Motor neuron (in vitro differentiated cells): ENCODE measurements around the gene FMNL2. TPM values are rescaled to one million over a fixed set of nuclear protein-coding genes. Genes with fewer than 3 reads are reported as not detected.
A peak's percentile ranks its signal among the peaks of the same experiment; 100 is the strongest.

Experiments
- ATAC-seq, 8 experiments: fragments of 200-7000 bp; cut with Tn5 transposase; replicated peaks in 6 of 8; 2 replicates each; pipeline ENCODE4 v1.8.0; 2021; ENCODE audit warnings: mild to moderate bottlenecking in 8 of 8, moderate library complexity in 8 of 8
- H3K27ac ChIP-seq, 2 donors: fragments of 250-450 bp; sonication (Bioruptor Pico); 2 replicates each; pipeline ENCODE4 v1.9.0; 2021; ENCODE audit warnings: antibody characterized with exemption in 2 of 2, mild to moderate bottlenecking in 2 of 2, moderate library complexity in 1 of 2
- H3K4me1 ChIP-seq, 2 donors: fragments of 250-450 bp; sonication (Bioruptor Pico); replicated peaks in 1 of 2; 2 replicates each; pipeline ENCODE4 v1.6.1; 2021; ENCODE audit warnings: antibody characterized with exemption in 2 of 2, mild to moderate bottlenecking in 2 of 2, moderate library complexity in 1 of 2
- H3K4me3 ChIP-seq, 5 donors: fragments of 250-450 bp; sonication (Bioruptor Pico); 2 replicates each; pipeline ENCODE4 v1.9.0; 2021; ENCODE audit warnings: antibody characterized with exemption in 5 of 5, mild to moderate bottlenecking in 5 of 5, moderate library complexity in 4 of 5
- WGBS, 10 experiments: fragments of 450-650 bp; shearing (Covaris generic); methylation state at CpG; one replicate each; pipeline ENCODE4 v1.0.0; 2022; 5-methylcytosine and 5-hydroxymethylcytosine counted together
- in situ Hi-C, 9 experiments: fragments of 400-800 bp; cut with MboI; loops; one replicate each; pipeline ENCODE4 v1.15.0; 2021; ENCODE audit warnings: low sequenced_read_pairs in 9 of 9, low pct_unique_long_range_greater_than_20kb in 2 of 9; ENCODE audit not compliant: unreplicated experiment in 9 of 9
- total RNA-seq, 8 experiments: library from RNA; unstranded; fragments of 300-600 nt; gene quantifications; 2 replicates each; pipeline versions ENCODE4 v1.2.3 to v1.2.4, GENCODE V29; 2022

Gene FMNL2
- total RNA-seq, 8 experiments from 2014 or later = 28.9 to 179 (median 64.2) TPM

DNA sequence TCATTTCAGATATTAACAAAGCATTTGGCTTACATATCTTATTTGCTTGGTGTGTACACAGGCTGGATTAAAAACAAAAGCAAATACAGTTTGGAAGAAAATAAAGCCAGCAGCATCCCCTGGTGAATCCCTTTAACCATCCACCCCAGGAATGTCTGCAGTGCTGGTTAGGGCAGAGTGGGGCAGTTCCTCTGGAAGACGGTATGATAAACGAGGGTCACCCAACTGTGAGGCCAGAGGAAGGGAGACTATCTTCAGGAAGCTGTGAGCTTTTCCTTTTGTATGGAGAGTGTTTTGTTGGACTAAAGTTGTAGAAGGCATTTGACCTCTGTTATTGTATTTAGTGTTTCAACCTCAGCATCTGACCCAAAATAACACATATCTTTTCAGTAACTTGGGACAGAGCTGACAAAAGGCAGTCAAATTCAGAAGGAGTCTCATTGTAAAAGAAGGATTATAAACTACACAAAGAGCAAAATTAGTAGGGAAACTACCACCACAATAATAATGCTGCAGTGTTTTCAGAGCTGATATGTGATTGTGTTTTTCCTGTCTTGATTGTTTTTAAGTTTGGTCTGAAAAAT is 159.1 kb downstream of the FMNL2 start:
- Histone ChIP-seq H3K27ac (no peak overlapping the region), H3K4me3 (no peak overlapping the region), H3K4me1 (peaks cover 26 to 39% of the 10 kb centered on the region in 2 donors)
- in situ Hi-C loops = no loop called here
- peak in 5 of 8 experiments; percentile 41 to 67 (median 47) for ATAC-seq
- WGBS, 10 experiments = 0 to 100% (median 74%) methylated on average over 1 to 2 of the region's 2 CpGs; no CpG with 5 or more reads in 4 of the 10 experiments

DNA sequence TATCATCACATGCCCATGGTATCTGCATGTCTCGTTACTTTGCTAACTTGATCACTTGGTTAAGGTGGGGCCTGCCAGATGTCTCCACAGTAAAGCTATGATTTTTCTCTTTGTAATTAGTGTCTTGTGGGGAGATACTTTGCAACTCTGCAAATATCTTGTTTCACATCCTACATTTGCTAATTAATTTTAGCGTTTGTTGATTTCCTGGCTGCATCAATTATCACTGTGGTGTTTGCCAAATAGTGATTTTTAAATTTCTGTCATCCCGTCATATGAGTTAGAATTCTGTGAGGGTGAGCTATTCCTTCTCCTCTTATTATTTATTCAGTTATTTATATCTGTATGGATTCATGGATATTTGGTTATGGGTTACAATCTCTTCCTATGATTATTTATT is 161.4 kb downstream of the FMNL2 start:
- Histone ChIP-seq H3K4me3 (no peak overlapping the region), H3K27ac (no peak overlapping the region), H3K4me1 (peaks cover 22 to 46% of the 10 kb centered on the region in 2 donors)
- peak in 2 of 8 experiments; percentile 5 to 37 for ATAC-seq
- WGBS, 10 experiments = 15 to 100% (median 90%) methylated on average over 2 to 3 of the region's 3 CpGs
- in situ Hi-C loops = no loop called here

- Histone ChIP-seq H3K4me1 (peaks cover 19 to 41% of the 10 kb centered on the region in 2 donors), H3K27ac (no peak overlapping the region), H3K4me3 (no peak overlapping the region)
- ATAC-seq = no peak
- WGBS, 10 experiments = 62 to 100% (median 94%) methylated on average over 1 to 3 of the region's 3 CpGs; no CpG with 5 or more reads in 1 of the 10 experiments
- in situ Hi-C loops = no loop called here
Measured at GRCh38 chr2:152497481-152498052, 162.6 kb downstream of the FMNL2 start.

DNA sequence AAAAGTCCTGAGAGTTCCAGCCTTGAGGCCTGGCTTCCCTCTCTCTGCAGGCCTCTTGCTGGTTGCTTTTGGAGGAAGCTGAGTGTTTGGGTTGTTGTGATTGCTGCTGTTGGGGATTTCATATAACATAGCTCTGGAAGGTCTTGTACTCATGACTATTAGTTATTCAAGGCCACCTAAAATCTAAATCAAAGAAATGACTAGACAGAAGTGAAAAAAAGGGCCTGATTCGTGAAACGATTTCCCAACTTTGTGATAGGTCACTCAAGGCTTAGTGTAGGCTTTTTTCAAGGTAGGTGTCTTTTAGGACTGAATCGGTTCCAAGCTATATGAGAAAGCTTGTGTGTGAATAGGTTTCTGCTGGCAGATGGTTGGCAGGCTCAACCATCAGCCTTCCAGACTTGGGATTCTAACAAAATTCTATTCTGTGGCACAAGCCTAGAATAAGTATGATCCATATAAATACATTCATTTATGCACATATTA is 164.4 kb downstream of the FMNL2 start:
- Histone ChIP-seq H3K4me3 (no peak overlapping the region), H3K4me1 (peaks cover 12 to 25% of the 10 kb centered on the region in 2 donors), H3K27ac (no peak overlapping the region)
- in situ Hi-C loops = no loop called here
- 52 to 100% (median 80%) methylated on average over 2 to 3 of the region's 3 CpGs; no CpG with 5 or more reads in 5 of the 10 experiments for WGBS, 10 experiments
- ATAC-seq = peak in 3 of 8 experiments; percentile 16 to 58 (median 20)

- peak overlapping the region in 1 of 2 donors; percentile 27 for H3K27ac ChIP-seq
- ATAC-seq = peak; percentile 46 to 89 (median 80)
- in situ Hi-C loops = no loop called here
- H3K4me3 ChIP-seq = no peak overlapping the region
- H3K4me1 ChIP-seq = peaks cover 16 to 24% of the 10 kb centered on the region in 2 donors
- 0 to 100% (median 50%) methylated on average over 1 to 10 of the region's 14 CpGs; no CpG with 5 or more reads in 1 of the 10 experiments for WGBS, 10 experiments
Measured at GRCh38 chr2:152499896-152500735, 165.1 kb downstream of the FMNL2 start.

- 59 to 100% (median 82%) methylated on average over 1 to 8 of the region's 8 CpGs; no CpG with 5 or more reads in 2 of the 10 experiments for WGBS, 10 experiments
- no peak overlapping the region for H3K4me3 ChIP-seq
- no peak overlapping the region for H3K27ac ChIP-seq
- in situ Hi-C loops = no loop called here
- ATAC-seq = no peak
- peaks cover 21 to 31% of the 10 kb centered on the region in 2 donors for H3K4me1 ChIP-seq
Measured at GRCh38 chr2:152500772-152501171, 165.8 kb downstream of the FMNL2 start.

GRCh38 chr2:152501666-152502065 is 166.7 kb downstream of the FMNL2 start:
- no peak overlapping the region for H3K27ac ChIP-seq
- in situ Hi-C loops = no loop called here
- no peak for ATAC-seq
- no peak overlapping the region for H3K4me3 ChIP-seq
- 48 to 100% (median 89%) methylated on average over 1 to 5 of the region's 5 CpGs for WGBS, 10 experiments
- H3K4me1 ChIP-seq = peaks cover 23 to 33% of the 10 kb centered on the region in 2 donors

DNA sequence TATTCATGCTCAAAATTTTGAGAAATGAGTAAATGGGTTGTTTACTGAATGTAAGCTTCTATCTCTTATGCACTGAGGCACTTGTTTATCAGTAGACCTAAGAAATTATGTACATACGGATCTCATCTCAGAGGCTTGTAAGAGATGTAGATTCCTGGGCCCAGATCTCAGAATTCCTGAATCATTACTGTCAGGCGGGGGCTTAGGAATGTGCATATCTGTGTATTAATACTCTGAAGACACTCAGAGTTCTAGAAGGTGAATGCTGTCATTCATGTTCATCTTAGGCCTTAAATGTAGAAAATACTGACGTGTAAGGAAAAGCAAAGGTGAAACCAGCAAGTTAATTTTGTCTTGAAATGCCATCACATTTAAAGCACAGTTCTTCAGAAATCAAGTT is 169.6 kb downstream of the FMNL2 start:
- in situ Hi-C loops = no loop called here
- Histone ChIP-seq H3K4me3 (no peak overlapping the region), H3K4me1 (peaks cover 24 to 32% of the 10 kb centered on the region in 2 donors), H3K27ac (no peak overlapping the region)
- WGBS, 10 experiments = 0 to 100% (median 84%) methylated on average over 1 to 3 of the region's 3 CpGs
- ATAC-seq = peak in 3 of 8 experiments; percentile 40 to 61 (median 51)

DNA sequence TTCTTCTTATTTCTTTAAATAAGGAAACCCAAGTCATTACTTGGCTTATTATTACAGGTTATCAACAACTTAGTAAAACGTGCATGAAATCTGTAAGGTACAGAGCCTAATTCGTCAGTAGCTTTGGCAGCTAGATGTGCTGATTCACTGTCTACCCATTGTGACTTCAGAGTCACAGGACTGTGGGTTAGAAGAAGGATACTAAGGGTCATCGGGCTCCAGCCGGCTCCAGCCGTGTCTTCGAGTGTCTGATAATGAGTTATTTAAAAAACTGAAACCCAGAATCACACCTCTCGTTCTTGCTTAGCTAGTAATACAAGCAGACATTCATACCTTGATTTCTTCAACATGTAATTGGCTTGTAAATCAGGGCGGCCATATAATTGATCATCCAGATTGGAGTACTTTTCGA is 170.5 kb downstream of the FMNL2 start:
- peak in 5 of 8 experiments; percentile 70 to 96 (median 88) for ATAC-seq
- in situ Hi-C loops = no loop called here
- WGBS, 10 experiments = 22 to 93% (median 51%) methylated on average over 1 to 9 of the region's 9 CpGs; no CpG with 5 or more reads in 1 of the 10 experiments
- Histone ChIP-seq H3K27ac (no peak overlapping the region), H3K4me3 (no peak overlapping the region), H3K4me1 (peaks cover 15 to 23% of the 10 kb centered on the region in 2 donors)

GRCh38 chr2:152506843-152507242 is 171.9 kb downstream of the FMNL2 start:
- Histone ChIP-seq H3K4me3 (no peak overlapping the region), H3K4me1 (peaks cover 8 to 22% of the 10 kb centered on the region in 2 donors), H3K27ac (no peak overlapping the region)
- no peak for ATAC-seq
- 43 to 100% (median 96%) methylated on average over 1 to 4 of the region's 4 CpGs; no CpG with 5 or more reads in 1 of the 10 experiments for WGBS, 10 experiments
- in situ Hi-C loops = no loop called here

DNA sequence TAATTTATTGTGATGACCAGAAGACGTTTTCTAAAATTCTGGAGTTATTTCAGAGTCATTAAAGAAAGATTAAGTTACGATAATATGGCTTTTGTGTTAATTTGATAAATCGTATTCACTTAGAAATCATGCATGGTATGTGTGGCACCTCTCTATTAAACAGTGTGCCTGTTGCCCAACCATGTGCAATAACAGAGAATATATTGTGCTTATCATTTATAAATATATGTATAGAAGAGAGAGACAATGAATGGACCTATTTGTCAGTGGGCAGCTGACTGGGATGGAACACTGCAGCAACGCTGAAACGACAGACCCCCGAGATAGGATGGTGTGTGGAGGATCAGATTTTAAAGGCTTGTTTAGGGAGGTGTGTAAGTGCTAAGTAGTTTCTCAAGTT is 172.9 kb downstream of the FMNL2 start:
- ATAC-seq = no peak
- Histone ChIP-seq H3K4me1 (peaks cover 8 to 22% of the 10 kb centered on the region in 2 donors), H3K27ac (no peak overlapping the region), H3K4me3 (no peak overlapping the region)
- in situ Hi-C loops = no loop called here
- 60 to 100% (median 84%) methylated on average over 1 to 6 of the region's 6 CpGs; no CpG with 5 or more reads in 1 of the 10 experiments for WGBS, 10 experiments

GRCh38 chr2:152508446-152508845 is 173.5 kb downstream of the FMNL2 start:
- ATAC-seq = peak; percentile 7 to 71 (median 53)
- no peak overlapping the region for H3K4me3 ChIP-seq
- in situ Hi-C loops = no loop called here
- H3K27ac ChIP-seq = no peak overlapping the region
- peaks cover 8 to 22% of the 10 kb centered on the region in 2 donors for H3K4me1 ChIP-seq
- WGBS, 10 experiments = 44 to 100% (median 88%) methylated on average over 1 to 4 of the region's 4 CpGs; no CpG with 5 or more reads in 1 of the 10 experiments
